ENCODE results near the gene SARDH. TPM values are rescaled to one million over a fixed set of nuclear protein-coding genes. Genes with fewer than 3 reads are reported as not detected.

Gene SARDH
- total RNA-seq, 1 experiment from 2014 or later: 5.6 TPM

GRCh38 chr9:133731876-133732638 lies 6.1 kb downstream of the SARDH start:
- RAD21 ChIA-PET (ENCODE audit: low non-redundant PET in 1 of 2, low total read pairs in 2 of 2, uncharacterized antibody in 2 of 2, unreplicated experiment in 2 of 2): interaction anchor here in 1 of 2 experiments (0.6 to 1.0 kb wide), 2 partner anchors 11 to 872 kb away, joined by 3 read pairs; no protein-coding TSS in a partner anchor
- H3K9me2 ChIP-seq (ENCODE audit: insufficient read depth): no peaks in the 10 kb centered on the region
- peak; percentile 86 for ATAC-seq

DNA sequence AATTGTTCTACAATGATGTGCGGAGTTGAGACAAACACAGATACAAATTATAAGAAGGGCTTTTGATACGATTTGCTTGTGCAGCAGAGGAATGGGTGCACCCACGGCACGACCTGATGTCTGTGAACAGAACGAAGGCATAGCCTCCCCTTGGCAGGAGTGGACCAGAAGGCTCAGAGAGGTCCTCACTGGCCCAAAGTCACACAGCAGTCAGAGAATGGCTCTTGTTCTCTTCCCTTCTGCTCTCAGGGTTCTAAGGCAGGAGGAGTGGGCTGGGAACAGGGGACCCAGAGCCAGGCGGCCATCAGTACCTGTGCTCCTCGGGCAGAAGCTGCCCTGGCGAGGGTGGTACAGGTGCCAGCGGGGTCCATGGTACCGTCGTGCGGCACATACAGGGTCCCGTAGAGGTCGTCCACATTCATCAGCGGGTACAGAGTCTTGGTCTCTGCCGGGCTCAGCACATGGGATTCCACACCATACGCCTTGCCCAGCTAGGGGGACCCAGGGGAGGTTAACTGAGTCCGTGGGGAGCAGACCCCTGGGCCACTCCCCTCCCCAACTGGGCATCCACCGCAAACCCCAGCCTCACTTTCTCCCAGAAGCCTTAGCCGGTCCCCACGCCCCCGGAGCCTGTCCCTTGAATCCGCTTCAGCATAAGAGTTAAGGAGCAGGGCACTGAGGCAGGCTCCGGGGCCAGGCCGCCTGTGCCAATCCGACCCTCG lies 7.0 kb downstream of the SARDH start:
- Histone ChIP-seq H3K27me3 (ENCODE audit: insufficient read depth, low read length) (no peaks in the 10 kb centered on the region), H3K9ac (ENCODE audit: low read length) (no peak overlapping the region), H3K27ac (ENCODE audit: low read depth, low read length) (no peak overlapping the region), H2AFZ (ENCODE audit: low read depth, low read length, poor library complexity, severe bottlenecking) (no peak overlapping the region), H3K4me1 (ENCODE audit: control insufficient read depth in 1 of 2, insufficient read depth in 2 of 2, low read length in 2 of 2) (peaks cover 0 to 5% of the 10 kb centered on the region in 2 experiments; a peak in 2 of 4 replicates), H3K36me3 (ENCODE audit: control insufficient read depth in 1 of 2, insufficient read depth in 2 of 2, low read length in 2 of 2) (no peaks in the 10 kb centered on the region), H3K4me2 (ENCODE audit: low read length) (no peak overlapping the region), H3K79me2 (ENCODE audit: insufficient read depth, low read length) (no peaks in the 10 kb centered on the region), H3K9me2 (ENCODE audit: insufficient read depth) (no peaks in the 10 kb centered on the region), H3K9me3 (ENCODE audit: control insufficient read depth in 1 of 2, insufficient read depth in 1 of 2, low read depth in 1 of 2, low read length in 2 of 2) (no peaks in the 10 kb centered on the region), H3K4me3 (replicated peaks in 1 of 2; ENCODE audit: low read depth in 1 of 2, low read length in 2 of 2) (no peak overlapping the region), H4K20me1 (ENCODE audit: insufficient read depth) (no peaks in the 10 kb centered on the region)
- ChIA-PET POLR2A (no interaction called here), CTCF (interaction anchor here (1.9 kb wide), 1 partner anchor 11 kb away, joined by 11 read pairs; no protein-coding TSS in a partner anchor), RAD21 (ENCODE audit: low non-redundant PET in 1 of 2, low total read pairs in 2 of 2, uncharacterized antibody in 2 of 2, unreplicated experiment in 2 of 2) (interaction anchor here in 1 of 2 experiments (1.0 kb wide), 1 partner anchor 12 kb away, joined by 3 read pairs; no protein-coding TSS in a partner anchor)
- TF ChIP-seq EZH2phosphoT487 (IDR thresholded peaks at IDR 0.05; ENCODE audit: borderline replicate concordance) (no peak), ELF1 (IDR thresholded peaks at IDR 0.05; ENCODE audit: borderline replicate concordance, low read depth) (no peak), EGR1 (IDR thresholded peaks at IDR 0.05; ENCODE audit: low read depth) (no peak), POLR2AphosphoS5 (IDR thresholded peaks at IDR 0.05; ENCODE audit: low read depth, low read length) (no peak), TCF7L2 (IDR thresholded peaks at IDR 0.05; ENCODE audit: borderline replicate concordance, extremely low read depth, insufficient read depth, insufficient read length) (no peak), JUND (IDR thresholded peaks at IDR 0.05) (no peak), RAD21 (IDR thresholded peaks at IDR 0.05; ENCODE audit: low read depth) (no peak), SP1 (IDR thresholded peaks at IDR 0.05; ENCODE audit: low read depth) (no peak), SIN3A (IDR thresholded peaks at IDR 0.05; ENCODE audit: low read depth) (no peak), CEBPB (IDR thresholded peaks at IDR 0.05; ENCODE audit: low read depth) (no peak), ZNF274 (IDR thresholded peaks at IDR 0.05; ENCODE audit: low read depth, low read length) (no peak), EZH2 (IDR thresholded peaks at IDR 0.05) (no peak), CBX3 (IDR thresholded peaks at IDR 0.05; ENCODE audit: low read depth) (no peak), POLR2A (IDR thresholded peaks at IDR 0.05; ENCODE audit: borderline replicate concordance, extremely low read depth, insufficient read depth, insufficient read length) (no peak)
- TF ChIP-seq, protein P1, sequence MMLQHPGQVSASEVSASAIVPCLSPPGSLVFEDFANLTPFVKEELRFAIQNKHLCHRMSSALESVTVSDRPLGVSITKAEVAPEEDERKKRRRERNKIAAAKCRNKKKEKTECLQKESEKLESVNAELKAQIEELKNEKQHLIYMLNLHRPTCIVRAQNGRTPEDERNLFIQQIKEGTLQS (IDR thresholded peaks at IDR 0.05): no peak
- TF ChIP-seq, protein P2, sequence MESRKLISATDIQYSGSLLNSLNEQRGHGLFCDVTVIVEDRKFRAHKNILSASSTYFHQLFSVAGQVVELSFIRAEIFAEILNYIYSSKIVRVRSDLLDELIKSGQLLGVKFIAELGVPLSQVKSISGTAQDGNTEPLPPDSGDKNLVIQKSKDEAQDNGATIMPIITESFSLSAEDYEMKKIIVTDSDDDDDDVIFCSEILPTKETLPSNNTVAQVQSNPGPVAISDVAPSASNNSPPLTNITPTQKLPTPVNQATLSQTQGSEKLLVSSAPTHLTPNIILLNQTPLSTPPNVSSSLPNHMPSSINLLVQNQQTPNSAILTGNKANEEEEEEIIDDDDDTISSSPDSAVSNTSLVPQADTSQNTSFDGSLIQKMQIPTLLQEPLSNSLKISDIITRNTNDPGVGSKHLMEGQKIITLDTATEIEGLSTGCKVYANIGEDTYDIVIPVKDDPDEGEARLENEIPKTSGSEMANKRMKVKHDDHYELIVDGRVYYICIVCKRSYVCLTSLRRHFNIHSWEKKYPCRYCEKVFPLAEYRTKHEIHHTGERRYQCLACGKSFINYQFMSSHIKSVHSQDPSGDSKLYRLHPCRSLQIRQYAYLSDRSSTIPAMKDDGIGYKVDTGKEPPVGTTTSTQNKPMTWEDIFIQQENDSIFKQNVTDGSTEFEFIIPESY (IDR thresholded peaks at IDR 0.05; ENCODE audit: extremely low read depth, insufficient replicate concordance, low read length): no peak
- BruUV-seq (replicated peaks): no TSS peak
- intact Hi-C loops (cut with micrococcal nuclease): no loop called here
- no peak for DNase-seq (ENCODE audit: low read depth, low spot score)
- ATAC-seq: no peak

More at GRCh38 chr9:133731876-133732638, 6.1 kb downstream of the SARDH start:
- Histone ChIP-seq H2AFZ (ENCODE audit: low read depth, low read length, poor library complexity, severe bottlenecking) (no peak overlapping the region), H3K4me1 (ENCODE audit: control insufficient read depth in 1 of 2, insufficient read depth in 2 of 2, low read length in 2 of 2) (peaks cover 0 to 3% of the 10 kb centered on the region in 2 experiments; a peak in 2 of 4 replicates), H3K9me3 (ENCODE audit: control insufficient read depth in 1 of 2, insufficient read depth in 1 of 2, low read depth in 1 of 2, low read length in 2 of 2) (no peaks in the 10 kb centered on the region), H3K4me3 (replicated peaks in 1 of 2; ENCODE audit: low read depth in 1 of 2, low read length in 2 of 2) (no peak overlapping the region), H4K20me1 (ENCODE audit: insufficient read depth) (no peaks in the 10 kb centered on the region), H3K4me2 (ENCODE audit: low read length) (no peak overlapping the region), H3K27ac (ENCODE audit: low read depth, low read length) (no peak overlapping the region), H3K27me3 (ENCODE audit: insufficient read depth, low read length) (no peaks in the 10 kb centered on the region), H3K36me3 (ENCODE audit: control insufficient read depth in 1 of 2, insufficient read depth in 2 of 2, low read length in 2 of 2) (no peaks in the 10 kb centered on the region), H3K9ac (ENCODE audit: low read length) (no peak overlapping the region), H3K79me2 (ENCODE audit: insufficient read depth, low read length) (no peaks in the 10 kb centered on the region)
- POLR2A ChIA-PET: no interaction called here
- intact Hi-C loops (cut with micrococcal nuclease): no loop called here
- BruUV-seq (replicated peaks): no TSS peak
- TF ChIP-seq SRF (IDR thresholded peaks at IDR 0.05; ENCODE audit: low read depth) (no peak), POLR2A (IDR thresholded peaks at IDR 0.05; ENCODE audit: borderline replicate concordance, extremely low read depth, insufficient read depth, insufficient read length) (no peak), CBX3 (IDR thresholded peaks at IDR 0.05; ENCODE audit: low read depth) (no peak), ELF1 (IDR thresholded peaks at IDR 0.05; ENCODE audit: borderline replicate concordance, low read depth) (no peak), YY1 (IDR thresholded peaks at IDR 0.05; ENCODE audit: extremely low read depth, insufficient replicate concordance, low read depth, low read length) (no peak)
- CTCF ChIA-PET: interaction anchor here (1.9 kb wide), 1 partner anchor 10 kb away, joined by 11 read pairs; no protein-coding TSS in a partner anchor
- peak; percentile 49 for DNase-seq (ENCODE audit: low read depth, low spot score)

Data from HCT116 (cell line).